ENCODE data around the gene ATAD3B. TPM values are rescaled to one million over a fixed set of nuclear protein-coding genes. Genes with fewer than 3 reads are reported as not detected.
"Not testable (repeated sequence)": the region's sequence is repeated elsewhere in the genome, so short reads cannot be mapped to it uniquely, and the experiment has no call there.

ATAD3B gene
- total RNA-seq, 6 experiments from 2014 or later, result 8.9 to 15.0 (median 10.2) TPM

GRCh38 chr1:1441002-1441888, 30.3 kb upstream of the ATAD3B start:
- peak; percentile 55 to 61 (median 58) for ATAC-seq
- Histone ChIP-seq H3K36me3 (no peaks in the 10 kb centered on the region), H3K27me3 (no peaks in the 10 kb centered on the region), H3K27ac (no peak overlapping the region), H3K4me3 (no peak overlapping the region), H3K9me3 (no peaks in the 10 kb centered on the region), H3K4me1 (peaks cover 0 to 34% (median 13%) of the 10 kb centered on the region in 4 donors)
- intact Hi-C loops (cut with DNase I), result loop anchor here in 1 of 2 donors (5.0 kb wide), 1 partner anchor 34 kb away; the partner anchor contains the start of gene MRPL20
- TF ChIP-seq CTCF (IDR thresholded peaks at IDR 0.05) (peak; percentile 80 to 89 (median 86)), POLR2A (IDR thresholded peaks at IDR 0.05) (no peak)
- peak in 1 of 3 donors; percentile 68 for DNase-seq
- 0% methylated on average over 4 of the region's 29 CpGs for WGBS (ENCODE audit: insufficient coverage, low coverage, low lambda C conversion rate, missing lambda C conversion rate)

GRCh38 chr1:1442069-1442770, 29.3 kb upstream of the ATAD3B start:
- H3K27ac ChIP-seq, result no peak overlapping the region
- H3K4me3 ChIP-seq, result no peak overlapping the region
- DNase-seq, result peak in 1 of 3 donors; percentile 67
- intact Hi-C loops (cut with DNase I), result loop anchor here in 1 of 2 donors (5.0 kb wide), 1 partner anchor 35 kb away; the partner anchor contains the start of gene MRPL20
- TF ChIP-seq POLR2A (IDR thresholded peaks at IDR 0.05), result no peak
- TF ChIP-seq CTCF (IDR thresholded peaks at IDR 0.05), result no peak
- no peak for ATAC-seq
- H3K4me1 ChIP-seq, result peaks cover 0 to 24% (median 9%) of the 10 kb centered on the region in 4 donors
- H3K9me3 ChIP-seq, result no peaks in the 10 kb centered on the region
- no peaks in the 10 kb centered on the region for H3K36me3 ChIP-seq
- WGBS (ENCODE audit: insufficient coverage, low coverage, low lambda C conversion rate, missing lambda C conversion rate), result 71% methylated on average over 13 of the region's 32 CpGs
- no peaks in the 10 kb centered on the region for H3K27me3 ChIP-seq

GRCh38 chr1:1446631-1447030, 24.9 kb upstream of the ATAD3B start:
- ATAC-seq, H3K27me3 ChIP-seq: not testable (repeated sequence)

GRCh38 chr1:1449099-1449739, 22.3 kb upstream of the ATAD3B start, which contains the start of gene ATAD3C:
TSS of gene ATAD3C (plus strand) at chr1:1449689. CDS start at chr1:1450684, 995 bp downstream.
- WGBS (ENCODE audit: insufficient coverage, low coverage, low lambda C conversion rate, missing lambda C conversion rate), result 72% methylated on average over 5 of the region's 6 CpGs
- ATAC-seq, result no peak
- Histone ChIP-seq H3K4me1 (no peaks in the 10 kb centered on the region), H3K4me3 (no peak within 1 kb of the TSS), H3K36me3 (no peaks in the 10 kb centered on the region), H3K27me3 (no peaks in the 10 kb centered on the region), H3K27ac (no peak within 1 kb of the TSS), H3K9me3 (no peaks in the 10 kb centered on the region)
- DNase-seq, result no peak
- TF ChIP-seq CTCF (IDR thresholded peaks at IDR 0.05) (no peak), POLR2A (IDR thresholded peaks at IDR 0.05) (no peak)
- intact Hi-C loops (cut with DNase I), result no loop called here

More at GRCh38 chr1:1446631-1447030, 24.9 kb upstream of the ATAD3B start:
- WGBS (ENCODE audit: insufficient coverage, low coverage, low lambda C conversion rate, missing lambda C conversion rate), result 82% methylated on average over 11 of the region's 19 CpGs
- intact Hi-C loops (cut with DNase I); H3K9me3 ChIP-seq; H3K4me3 ChIP-seq; DNase-seq; H3K27ac ChIP-seq; H3K36me3 ChIP-seq; H3K4me1 ChIP-seq: not testable (repeated sequence)

GRCh38 chr1:1450616-1451015, 20.9 kb upstream of the ATAD3B start:
- H3K9me3 ChIP-seq; H3K27me3 ChIP-seq; intact Hi-C loops (cut with DNase I); DNase-seq; H3K4me3 ChIP-seq; H3K4me1 ChIP-seq; H3K36me3 ChIP-seq; H3K27ac ChIP-seq: not testable (repeated sequence)
- ATAC-seq, result peak in 1 of 4 donors; percentile 18
- 87% methylated on average over 3 of the region's 22 CpGs for WGBS (ENCODE audit: insufficient coverage, low coverage, low lambda C conversion rate, missing lambda C conversion rate)

Data from right lobe of liver (tissue), 6 donors.